ENCODE results near the gene PDCD1. TPM values are rescaled to one million over a fixed set of nuclear protein-coding genes. Genes with fewer than 3 reads are reported as not detected.
A peak's percentile ranks its signal among the peaks of the same experiment; 100 is the strongest.
"Not testable (repeated sequence)": the region's sequence is repeated elsewhere in the genome, so short reads cannot be mapped to it uniquely, and the experiment has no call there.

The PDCD1 gene
- total RNA-seq, 1 donor = not detected

DNA sequence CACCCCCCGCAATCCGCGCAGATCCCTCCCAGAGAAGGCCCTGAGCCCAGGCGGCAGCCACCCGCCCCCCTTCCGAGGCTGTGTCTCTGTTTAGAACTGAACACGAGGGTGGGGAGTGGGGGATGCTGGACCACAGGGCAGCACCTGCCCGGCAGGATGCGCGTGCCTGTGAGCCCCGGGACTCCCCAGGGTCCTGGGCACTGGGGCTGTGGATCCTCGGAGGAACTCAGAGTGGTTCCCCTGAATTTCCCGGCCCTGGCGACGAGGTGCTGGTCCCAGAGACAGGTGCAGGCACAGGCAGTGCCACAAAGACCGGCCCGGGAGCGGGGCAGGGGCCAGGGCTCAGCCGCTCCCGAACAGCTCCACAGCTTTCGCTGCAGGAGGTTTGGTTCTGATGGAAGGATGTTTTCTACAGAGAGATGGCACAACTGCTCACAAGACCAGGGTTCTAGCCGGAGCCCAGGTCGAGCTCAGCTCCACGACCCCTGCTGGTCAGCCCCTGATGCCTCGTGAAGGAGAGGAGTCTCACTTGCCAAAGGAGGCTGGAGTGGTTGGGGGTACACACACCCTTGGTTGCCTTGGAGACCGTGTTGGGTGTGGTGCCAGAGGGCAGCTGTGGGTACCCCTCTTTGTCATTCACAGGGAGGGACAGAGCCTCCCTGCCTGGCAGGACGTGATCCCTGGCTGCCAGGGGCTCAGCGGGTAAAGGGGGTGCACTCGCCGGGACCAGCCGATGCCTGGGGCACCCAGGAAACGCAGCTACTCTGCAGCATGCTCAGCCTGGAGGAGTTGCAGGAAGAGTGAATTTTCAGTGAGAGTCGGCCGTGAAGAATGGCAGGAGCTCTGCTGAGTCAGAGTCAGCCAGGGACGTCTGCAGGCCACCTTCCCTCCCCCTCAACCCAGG is 54.1 kb downstream of the PDCD1 start:
- peak; percentile 52 for DNase-seq (ENCODE audit: low read depth)
- peak overlapping the region; percentile 41 for H3K4me3 ChIP-seq (ENCODE audit: low read depth, low read length)
- TF ChIP-seq, protein P1, sequence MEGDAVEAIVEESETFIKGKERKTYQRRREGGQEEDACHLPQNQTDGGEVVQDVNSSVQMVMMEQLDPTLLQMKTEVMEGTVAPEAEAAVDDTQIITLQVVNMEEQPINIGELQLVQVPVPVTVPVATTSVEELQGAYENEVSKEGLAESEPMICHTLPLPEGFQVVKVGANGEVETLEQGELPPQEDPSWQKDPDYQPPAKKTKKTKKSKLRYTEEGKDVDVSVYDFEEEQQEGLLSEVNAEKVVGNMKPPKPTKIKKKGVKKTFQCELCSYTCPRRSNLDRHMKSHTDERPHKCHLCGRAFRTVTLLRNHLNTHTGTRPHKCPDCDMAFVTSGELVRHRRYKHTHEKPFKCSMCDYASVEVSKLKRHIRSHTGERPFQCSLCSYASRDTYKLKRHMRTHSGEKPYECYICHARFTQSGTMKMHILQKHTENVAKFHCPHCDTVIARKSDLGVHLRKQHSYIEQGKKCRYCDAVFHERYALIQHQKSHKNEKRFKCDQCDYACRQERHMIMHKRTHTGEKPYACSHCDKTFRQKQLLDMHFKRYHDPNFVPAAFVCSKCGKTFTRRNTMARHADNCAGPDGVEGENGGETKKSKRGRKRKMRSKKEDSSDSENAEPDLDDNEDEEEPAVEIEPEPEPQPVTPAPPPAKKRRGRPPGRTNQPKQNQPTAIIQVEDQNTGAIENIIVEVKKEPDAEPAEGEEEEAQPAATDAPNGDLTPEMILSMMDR (IDR thresholded peaks at IDR 0.05; ENCODE audit: insufficient read depth, low read depth, low read length) = no peak

DNA sequence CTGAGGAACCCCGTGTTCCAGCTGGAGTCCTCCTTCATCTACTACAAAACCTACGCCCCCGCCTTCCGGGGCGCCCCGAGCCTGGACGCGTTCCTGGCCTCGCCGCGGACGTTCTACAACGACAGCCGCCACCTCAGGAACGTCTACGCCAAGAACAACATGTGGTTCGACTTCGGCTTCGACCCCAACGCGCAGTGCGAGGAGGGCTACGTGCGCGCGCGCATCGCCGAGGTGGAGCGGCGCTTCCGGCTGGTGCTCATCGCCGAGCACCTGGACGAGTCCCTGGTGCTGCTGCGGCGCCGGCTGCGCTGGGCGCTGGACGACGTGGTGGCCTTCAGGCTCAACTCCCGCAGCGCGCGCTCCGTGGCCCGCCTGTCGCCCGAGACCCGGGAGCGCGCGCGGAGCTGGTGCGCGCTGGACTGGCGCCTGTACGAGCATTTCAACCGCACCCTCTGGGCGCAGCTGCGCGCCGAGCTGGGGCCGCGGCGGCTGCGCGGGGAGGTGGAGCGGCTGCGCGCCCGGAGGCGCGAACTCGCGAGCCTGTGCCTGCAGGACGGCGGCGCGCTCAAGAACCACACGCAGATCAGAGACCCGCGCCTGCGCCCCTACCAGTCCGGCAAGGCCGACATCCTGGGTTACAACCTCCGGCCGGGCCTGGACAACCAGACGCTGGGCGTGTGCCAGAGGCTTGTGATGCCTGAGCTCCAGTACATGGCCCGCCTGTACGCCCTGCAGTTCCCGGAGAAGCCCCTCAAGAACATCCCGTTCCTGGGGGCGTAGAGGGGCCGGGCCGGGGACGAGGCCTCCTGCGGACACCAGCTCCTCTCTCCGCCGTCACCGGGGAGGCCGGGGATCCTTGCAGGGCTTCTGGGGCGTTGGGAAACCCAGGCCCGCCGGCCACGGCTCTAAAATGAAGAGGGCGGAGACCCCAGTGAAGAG is 55.0 kb downstream of the PDCD1 start:
- TF ChIP-seq, protein P1 (IDR thresholded peaks at IDR 0.05; ENCODE audit: insufficient read depth, low read depth, low read length) = no peak
- H3K4me3 ChIP-seq (ENCODE audit: low read depth, low read length) = peak overlapping the region; percentile 42
- peak; percentile 70 for DNase-seq (ENCODE audit: low read depth)

DNA sequence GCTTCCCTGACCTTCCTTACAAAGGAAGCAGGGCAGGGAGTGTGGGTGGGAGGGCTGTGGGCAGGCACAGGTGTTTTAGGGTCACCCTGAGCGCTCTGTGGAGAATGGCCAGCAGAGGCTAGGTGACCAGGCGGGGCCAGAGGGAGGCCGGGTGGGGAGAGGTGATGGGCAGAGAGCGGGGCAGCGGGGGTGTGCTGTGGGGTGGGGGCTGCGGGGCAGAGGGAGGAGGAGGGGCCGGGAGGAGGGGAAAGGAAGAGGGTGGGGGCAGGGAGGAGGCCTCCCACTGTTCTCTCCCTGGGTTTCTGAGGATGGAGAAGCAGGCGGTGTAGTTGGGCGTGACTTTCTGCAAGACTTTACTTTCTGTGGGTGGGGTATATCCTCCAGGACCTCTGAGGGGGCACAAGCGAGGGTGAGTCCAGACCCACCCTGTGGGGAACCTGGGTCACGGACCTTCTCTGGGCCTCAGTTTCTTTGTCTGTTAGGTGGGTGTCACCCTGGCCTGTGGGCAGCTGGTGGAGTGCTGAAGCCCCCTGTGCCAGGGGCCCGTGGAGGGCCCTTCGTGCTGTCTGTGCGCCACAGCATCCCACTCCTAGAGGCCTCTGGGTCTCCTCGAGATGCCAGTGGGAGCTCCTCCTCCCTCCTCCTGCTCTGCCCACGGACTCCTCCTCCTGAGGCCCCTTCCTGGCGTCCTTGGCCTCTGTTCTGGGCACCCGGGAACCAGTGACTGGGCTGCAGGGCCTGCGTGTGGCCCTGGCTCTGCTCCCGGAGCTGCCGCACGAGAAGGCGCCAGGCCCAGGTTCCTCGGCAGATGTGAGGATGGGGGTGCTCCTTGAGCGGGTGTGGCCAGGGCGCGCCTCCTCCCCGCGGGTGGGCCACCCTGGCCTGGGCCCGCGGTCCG is 56.0 kb downstream of the PDCD1 start:
- no peak overlapping the region for H3K4me3 ChIP-seq (ENCODE audit: low read depth, low read length)
- TF ChIP-seq, protein P1 (IDR thresholded peaks at IDR 0.05; ENCODE audit: insufficient read depth, low read depth, low read length) = no peak

DNA sequence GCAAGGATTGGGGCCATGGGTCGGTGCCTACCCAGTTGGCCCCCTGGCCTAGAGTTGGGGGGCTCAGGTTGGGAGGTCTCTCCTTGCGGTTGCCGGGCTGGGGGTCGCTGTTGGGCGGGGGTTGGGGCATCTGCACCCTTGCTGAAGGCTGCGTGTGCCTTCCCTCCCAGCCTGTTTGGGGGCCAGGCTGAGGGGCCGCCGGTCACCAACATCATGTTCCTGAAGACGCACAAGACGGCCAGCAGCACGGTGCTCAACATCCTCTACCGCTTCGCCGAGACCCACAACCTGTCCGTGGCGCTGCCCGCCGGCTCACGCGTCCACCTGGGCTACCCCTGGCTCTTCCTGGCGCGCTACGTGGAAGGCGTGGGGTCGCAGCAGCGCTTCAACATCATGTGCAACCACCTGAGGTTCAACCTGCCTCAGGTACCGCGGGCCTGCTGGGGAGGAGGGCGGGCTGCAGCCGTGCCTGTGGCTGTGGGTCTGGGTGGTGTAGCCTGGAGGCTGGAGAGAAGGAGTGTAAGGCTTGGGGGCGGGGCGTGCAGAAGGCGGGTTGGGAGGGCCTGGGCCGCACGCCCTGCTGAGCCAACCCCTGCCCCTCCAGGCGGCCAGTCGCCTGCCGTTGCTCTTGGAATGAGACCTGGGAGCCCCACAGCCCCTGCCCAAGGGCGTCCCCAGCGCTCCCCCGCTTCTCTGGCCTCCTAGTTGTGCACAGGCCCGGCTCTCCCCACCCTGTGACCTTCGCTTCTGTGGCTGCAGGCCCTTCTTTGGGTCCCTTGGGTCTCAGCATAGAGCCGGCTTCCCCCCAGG is 56.9 kb downstream of the PDCD1 start:
- TF ChIP-seq, protein P1 (IDR thresholded peaks at IDR 0.05; ENCODE audit: insufficient read depth, low read depth, low read length) = no peak

More for the DNA sequence above, 56.0 kb downstream of the PDCD1 start:
- DNase-seq (ENCODE audit: low read depth) = no peak

DNA sequence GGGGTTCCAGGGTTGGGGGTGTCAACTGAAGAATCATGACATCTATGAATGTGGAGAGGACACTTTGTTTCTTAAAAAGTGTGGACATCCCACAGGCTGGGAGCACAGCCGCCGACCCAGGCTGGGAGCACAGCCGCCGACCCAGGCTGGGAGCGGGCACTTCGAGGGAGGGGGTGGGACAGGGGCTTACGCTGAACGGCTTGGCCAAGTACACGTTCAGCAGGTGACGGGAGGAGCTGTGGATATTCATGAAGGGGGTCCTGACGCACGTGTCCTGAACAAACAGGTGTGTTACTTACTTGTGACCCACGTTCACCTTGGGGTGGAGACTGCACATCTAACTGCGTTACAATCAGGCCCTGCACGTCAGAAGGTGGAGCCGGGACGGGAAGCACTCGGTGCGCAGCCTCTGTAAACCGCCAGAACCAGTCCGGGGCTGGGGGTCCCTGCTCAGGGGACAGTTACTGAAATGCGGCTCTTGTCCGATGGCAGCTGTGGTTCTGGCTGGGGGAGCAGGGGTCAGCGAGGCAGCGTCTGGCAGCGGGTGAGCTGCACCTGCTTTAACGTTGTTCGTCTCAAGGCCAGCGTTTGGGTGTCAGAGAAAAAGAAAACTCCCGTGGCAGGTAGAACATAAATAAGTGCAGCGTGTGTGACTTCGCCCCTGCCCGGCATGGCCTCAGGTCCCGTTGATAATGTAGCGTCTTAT is 58.3 kb downstream of the PDCD1 start:
- H3K4me3 ChIP-seq (ENCODE audit: low read depth, low read length); DNase-seq (ENCODE audit: low read depth): not testable (repeated sequence)

More for the DNA sequence above, 56.9 kb downstream of the PDCD1 start:
- DNase-seq (ENCODE audit: low read depth) = no peak
- no peak overlapping the region for H3K4me3 ChIP-seq (ENCODE audit: low read depth, low read length)

Other genes starting within 250 kb of the PDCD1 start
- 35.4 and 36.7 TPM in 2 replicates for gene THAP4, start 221.7 kb downstream of the PDCD1 start, total RNA-seq
- 36.7 and 47.1 TPM in 2 replicates for gene ATG4B, start 221.2 kb downstream of the PDCD1 start, total RNA-seq
- 33.2 and 40.9 TPM in 2 replicates for gene DTYMK, start 172.1 kb downstream of the PDCD1 start, total RNA-seq
- 13.2 and 21.2 TPM in 2 replicates for gene ING5, start 156.9 kb downstream of the PDCD1 start, total RNA-seq
- 13.4 and 18.0 TPM in 2 replicates for gene D2HGDH, start 124.3 kb downstream of the PDCD1 start, total RNA-seq
- under 0.01 and 0.43 TPM in 2 replicates for gene GAL3ST2, start 82.1 kb downstream of the PDCD1 start, total RNA-seq
- not detected in 2 replicates for gene NEU4, start 49.7 kb downstream of the PDCD1 start, total RNA-seq
- not detected in 2 replicates for gene RTP5, start 10.8 kb upstream of the PDCD1 start, total RNA-seq